GM19397 (cell line): ENCODE measurements around the gene MAST4.
"Not testable (repeated sequence)": the region's sequence is repeated elsewhere in the genome, so short reads cannot be mapped to it uniquely, and the experiment has no call there.

Experiments
- ATAC-seq: cut with Tn5 transposase; IDR thresholded peaks from one replicate; pipeline ENCODE4 v1.9.1; 2021; ENCODE audit warnings: mild to moderate bottlenecking, moderate library complexity; ENCODE audit not compliant: unreplicated experiment

Gene MAST4

GRCh38 chr5:66741394-66741793, 145.2 kb downstream of the MAST4 start:
- ATAC-seq, result no peak

GRCh38 chr5:66742083-66742895, 146.1 kb downstream of the MAST4 start:
- no peak for ATAC-seq

DNA sequence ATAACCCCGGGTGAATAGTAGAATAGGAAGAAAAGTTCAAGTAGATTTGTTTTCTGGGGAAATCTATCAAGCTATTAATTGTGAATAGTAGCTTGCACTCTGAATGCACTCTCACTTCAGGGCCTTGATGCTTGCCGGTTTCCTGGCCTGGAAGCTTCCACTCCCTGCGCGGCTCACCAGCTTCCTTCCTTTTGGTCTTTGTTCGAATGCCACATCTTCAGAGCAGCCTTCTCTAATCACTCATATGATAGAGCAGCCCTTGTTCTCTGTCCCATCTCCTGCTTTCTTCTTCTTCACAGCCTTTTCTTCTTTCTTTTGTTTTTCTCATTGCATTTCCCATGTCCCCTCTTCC, 146.7 kb downstream of the MAST4 start:
- no peak for ATAC-seq

DNA sequence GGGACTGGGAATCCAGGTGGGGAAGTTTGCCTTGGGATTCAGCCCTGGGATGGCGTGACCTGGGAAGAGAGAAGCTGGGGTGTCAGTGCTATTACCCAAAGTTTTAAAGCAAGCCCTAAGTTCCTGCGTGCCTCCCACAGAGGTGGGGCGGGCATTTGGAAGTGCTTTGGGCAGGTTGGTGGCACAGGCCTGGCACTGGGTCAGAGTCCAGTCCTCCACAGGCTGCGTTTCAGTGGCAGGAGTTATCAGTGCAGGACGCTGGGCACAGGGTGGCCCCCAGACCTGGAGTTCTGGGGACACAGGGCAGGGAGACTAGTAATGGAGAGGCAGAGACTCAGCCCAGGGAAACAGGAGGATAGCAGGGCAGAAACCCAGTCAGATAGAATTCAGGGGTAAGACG, 147.2 kb downstream of the MAST4 start:
- ATAC-seq, result no peak

- no peak for ATAC-seq
Observed at GRCh38 chr5:66744040-66744439, 147.8 kb downstream of the MAST4 start.

DNA sequence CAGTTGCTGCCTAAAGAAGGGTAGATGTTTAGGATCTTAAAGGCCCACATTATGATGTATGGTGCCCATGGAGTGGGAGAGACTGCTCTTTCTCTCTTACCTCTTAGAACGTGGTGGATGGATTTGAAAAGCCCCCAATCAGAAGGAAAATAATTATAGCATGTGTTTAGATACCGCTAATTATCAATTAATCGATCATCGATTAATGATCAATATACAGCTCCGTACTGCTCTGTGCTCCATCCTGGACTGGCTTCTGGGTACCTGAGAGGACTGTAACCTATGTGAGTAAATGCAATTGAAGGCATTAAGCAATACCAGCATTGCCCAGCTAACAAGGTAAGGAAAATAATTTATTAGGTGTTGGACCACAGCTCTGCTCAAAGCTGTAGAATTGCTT, 149.1 kb downstream of the MAST4 start:
- ATAC-seq, result no peak

- no peak for ATAC-seq
Observed at GRCh38 chr5:66747607-66748006, 151.4 kb downstream of the MAST4 start.

- not testable (repeated sequence) for ATAC-seq
Observed at GRCh38 chr5:66752668-66753067, 156.5 kb downstream of the MAST4 start.

DNA sequence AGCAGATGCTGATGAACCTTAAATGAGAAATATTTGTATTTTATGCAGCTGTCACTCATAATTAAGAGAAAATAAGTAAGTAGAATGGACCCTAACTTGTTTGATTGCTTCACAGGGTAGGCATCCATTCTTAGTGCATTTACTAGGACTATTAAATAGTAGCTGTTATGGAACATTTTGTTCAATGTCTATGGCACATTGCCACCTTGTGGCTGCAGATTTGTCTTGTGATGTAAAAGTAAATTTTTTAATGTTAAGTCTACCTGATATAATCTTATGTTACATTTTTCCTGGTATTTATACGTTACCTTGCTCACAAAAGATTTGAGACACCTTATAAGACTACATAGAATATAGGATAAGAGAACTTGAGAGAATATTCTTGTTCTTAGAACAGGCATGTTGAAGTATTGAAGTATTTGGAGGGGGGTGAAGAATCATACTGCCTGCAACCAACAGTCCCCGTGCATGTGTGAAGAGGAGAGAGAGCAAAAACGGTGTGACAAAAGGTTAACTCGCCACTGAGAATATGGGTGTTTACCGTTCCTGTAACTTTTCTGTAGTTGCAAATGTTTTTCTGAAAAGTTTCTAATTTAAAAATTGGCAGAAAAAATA, 161.1 kb downstream of the MAST4 start:
- ATAC-seq, result no peak

DNA sequence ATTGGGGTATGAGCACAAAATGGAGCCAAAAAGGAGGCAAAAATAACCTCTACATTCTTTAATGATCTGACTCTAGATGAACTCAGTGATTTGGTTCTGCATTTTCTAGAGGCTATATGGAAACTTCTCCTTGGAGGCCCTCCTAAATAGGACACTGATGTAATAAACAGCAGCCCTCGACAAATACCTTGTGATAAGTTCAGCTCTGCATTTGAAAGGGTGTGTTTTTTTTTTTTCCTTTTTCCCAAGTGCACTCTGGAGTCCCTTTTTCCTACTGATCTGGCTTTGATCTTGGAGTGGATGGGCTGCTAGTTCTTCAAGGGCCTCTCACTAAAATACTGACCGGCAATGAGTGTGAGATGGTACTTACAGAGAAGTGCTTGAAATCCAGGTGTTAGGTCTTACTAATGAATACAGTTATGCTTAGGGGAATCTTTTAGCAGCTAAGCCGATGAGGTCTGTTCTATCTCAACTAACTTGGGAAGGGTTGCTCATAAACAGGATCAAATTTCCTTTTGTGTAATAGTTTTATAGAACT, 161.7 kb downstream of the MAST4 start:
- ATAC-seq, result no peak

- ATAC-seq, result no peak
Observed at GRCh38 chr5:66769030-66769733, 173.0 kb downstream of the MAST4 start.

DNA sequence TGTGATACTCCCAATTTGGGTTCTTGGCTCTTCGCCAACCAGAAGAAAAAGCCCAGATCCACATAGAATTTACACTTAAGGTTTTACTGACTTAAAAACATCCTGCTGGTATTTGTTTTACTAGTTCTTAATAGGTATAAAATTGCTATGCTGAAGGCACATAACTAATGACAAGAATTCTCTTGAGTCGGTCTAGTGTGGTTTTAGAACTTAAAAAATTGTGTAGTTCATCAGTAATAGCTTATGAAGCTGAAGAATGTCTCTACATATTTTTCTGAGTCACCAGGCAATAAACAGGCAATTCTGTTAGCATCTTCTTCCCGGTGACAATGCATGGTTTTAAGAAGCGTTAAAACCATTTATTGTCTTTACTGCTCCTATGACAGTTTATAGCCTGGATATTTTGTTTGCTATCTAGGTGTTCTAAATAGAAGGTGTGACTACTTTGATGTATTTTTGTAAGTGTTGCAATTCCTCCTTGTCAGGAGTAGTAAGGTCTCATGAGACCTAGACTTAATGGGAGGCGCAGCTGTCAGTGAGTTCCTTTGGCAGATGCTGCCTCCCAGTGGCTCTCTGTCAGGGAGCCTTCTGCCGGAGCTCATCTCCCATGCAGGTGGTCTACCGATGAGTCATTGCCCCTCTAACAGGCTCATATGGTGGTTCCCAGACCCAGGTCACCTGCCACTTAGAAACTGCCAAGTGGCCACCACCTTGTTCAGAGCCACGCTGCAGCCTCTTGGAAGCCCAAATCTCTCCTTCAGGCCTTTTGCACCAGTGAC, 173.8 kb downstream of the MAST4 start:
- ATAC-seq, result no peak

GRCh38 chr5:66777868-66778267, 181.7 kb downstream of the MAST4 start:
- no peak for ATAC-seq

DNA sequence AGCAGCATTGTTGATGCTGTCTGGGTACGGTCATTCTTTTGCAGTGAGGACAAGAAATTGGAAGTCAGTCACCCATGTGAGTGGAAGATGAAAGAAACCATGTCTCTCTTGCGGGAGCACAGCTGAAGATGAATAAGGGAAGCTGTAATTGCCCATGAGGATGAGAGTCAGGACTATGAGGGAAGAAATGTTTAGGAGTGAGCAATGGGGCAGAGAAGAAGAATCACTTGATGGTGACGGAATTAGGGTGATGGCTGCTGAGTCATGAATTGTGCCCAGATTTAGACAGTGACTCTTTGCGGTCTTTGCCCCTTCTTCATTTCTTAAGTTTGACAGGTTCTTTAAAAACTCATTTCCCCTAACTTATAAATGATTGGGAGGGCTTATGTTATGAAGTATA, 183.3 kb downstream of the MAST4 start:
- no peak for ATAC-seq

GRCh38 chr5:66788556-66788955, 192.4 kb downstream of the MAST4 start:
- no peak for ATAC-seq

DNA sequence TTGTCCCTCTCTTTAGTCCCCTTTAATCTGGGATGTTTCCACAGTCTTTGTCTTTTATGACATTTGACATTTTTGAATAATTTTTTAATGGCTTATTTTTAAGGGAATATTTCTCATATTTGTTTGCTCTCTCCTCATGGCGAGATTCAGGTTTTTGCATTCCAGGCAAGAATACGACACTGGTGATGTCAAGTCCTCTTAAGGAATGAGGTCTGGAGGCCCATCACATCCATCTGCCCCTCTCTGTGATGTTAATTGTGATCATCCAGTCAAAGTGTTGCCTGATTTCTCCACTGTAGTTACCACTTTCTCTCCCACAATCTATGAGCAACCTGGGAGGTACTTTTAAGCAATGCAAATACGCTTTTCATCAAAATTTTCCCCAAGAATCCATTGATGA, 193.2 kb downstream of the MAST4 start:
- no peak for ATAC-seq

- no peak for ATAC-seq
Observed at GRCh38 chr5:66793049-66793448, 196.9 kb downstream of the MAST4 start.

GRCh38 chr5:66795682-66796081, 199.5 kb downstream of the MAST4 start:
- ATAC-seq, result no peak

- ATAC-seq, result no peak
Observed at GRCh38 chr5:66796305-66797292, 200.4 kb downstream of the MAST4 start.

GRCh38 chr5:66802941-66803340, 206.7 kb downstream of the MAST4 start:
- no peak for ATAC-seq
